Measurements from ENCODE around the gene IL1RL2. TPM values are rescaled to one million over a fixed set of nuclear protein-coding genes. Genes with fewer than 3 reads are reported as not detected.

IL1RL2 gene
- total and polyA plus RNA-seq, 2 of the 8 experiments (the other 6 are each of a cell fraction or from before 2014, with no cell fraction given) = not detected

- Histone ChIP-seq H3K18ac (ENCODE audit: extremely low read depth, low read length) (no peak overlapping the region), H2AK5ac (ENCODE audit: low read depth, low read length) (no peak overlapping the region), H3K79me1 (ENCODE audit: low read depth, low read length) (no peaks in the 10 kb centered on the region), H3K4me3 (ENCODE audit: extremely low read depth in 1 of 4, insufficient read depth in 2 of 4, low read depth in 3 of 4, low read length in 4 of 4) (no peak overlapping the region), H4K5ac (ENCODE audit: insufficient read length, low read depth, low read length) (no peak overlapping the region), H4K91ac (replicated peaks; ENCODE audit: insufficient read length, low read length) (no peak overlapping the region), H2BK5ac (ENCODE audit: low read depth, low read length) (no peak overlapping the region), H3K36me3 (ENCODE audit: control insufficient read depth in 2 of 4, insufficient read depth in 4 of 4, low read length in 3 of 4) (no peaks in the 10 kb centered on the region), H2AFZ (ENCODE audit: low read length) (no peak overlapping the region), H2BK15ac (ENCODE audit: low read length) (no peak overlapping the region), H3K23me2 (ENCODE audit: low read depth, low read length) (no peaks in the 10 kb centered on the region), H2BK20ac (ENCODE audit: low read length) (no peak overlapping the region), H3K14ac (ENCODE audit: insufficient read length) (no peak overlapping the region), H3K27ac (ENCODE audit: low read depth, low read length) (no peak overlapping the region), H3K9me3 (ENCODE audit: insufficient read depth in 2 of 2, low read depth in 1 of 2, low read length in 1 of 2) (no peaks in the 10 kb centered on the region), H3K4ac (replicated peaks; ENCODE audit: insufficient read length, low read depth, low read length) (no peak overlapping the region), H3K4me2 (ENCODE audit: insufficient read depth in 1 of 2, low read depth in 2 of 2, low read length in 2 of 2) (no peak overlapping the region), H3K56ac (replicated peaks; ENCODE audit: insufficient read length, low read depth, low read length) (no peak overlapping the region), H3K79me2 (ENCODE audit: control insufficient read depth in 1 of 2, insufficient read depth in 2 of 2, low read length in 2 of 2) (no peaks in the 10 kb centered on the region), H3K4me1 (replicated peaks in 1 of 4; ENCODE audit: control insufficient read depth in 3 of 4, insufficient read depth in 4 of 4, low read length in 3 of 4) (no peaks in the 10 kb centered on the region), H4K20me1 (replicated peaks in 1 of 2; ENCODE audit: control insufficient read depth in 1 of 2, insufficient read depth in 2 of 2, low read length in 2 of 2) (no peaks in the 10 kb centered on the region), H3K27me3 (replicated peaks in 1 of 4; ENCODE audit: control insufficient read depth in 3 of 4, extremely low read depth in 1 of 4, insufficient read depth in 3 of 4, low read length in 3 of 4) (no peaks in the 10 kb centered on the region), H2BK120ac (replicated peaks; ENCODE audit: low read depth, low read length) (no peak overlapping the region), H3K9ac (replicated peaks in 1 of 4; ENCODE audit: extremely low read depth in 1 of 4, low read depth in 3 of 4, low read length in 3 of 4) (no peak overlapping the region), H2BK12ac (ENCODE audit: low read depth, low read length) (no peak overlapping the region), H3K23ac (ENCODE audit: insufficient read length) (no peak overlapping the region), H4K8ac (ENCODE audit: extremely low read depth, insufficient read depth, low read length) (no peak overlapping the region)
- WGBS, 2 experiments (ENCODE audit: extremely low coverage in 1 of 2, insufficient coverage in 1 of 2, insufficient read length in 1 of 2, insufficient replicate concordance in 2 of 2, low coverage in 1 of 2, low lambda C conversion rate in 2 of 2, missing lambda C conversion rate in 1 of 2) = 69% methylated on average over 1 of the region's 1 CpG; no CpG with 5 or more reads in 1 of the 2 experiments
- FAIRE-seq (no peak), DNase-seq (ENCODE audit: low read depth in 1 of 2, low spot score in 2 of 2) (no peak)
- ChIA-PET POLR2A (ENCODE audit: partially characterized antibody) (no interaction called here), CTCF (ENCODE audit: partially characterized antibody) (interaction anchor here (1.3 kb wide), 1 partner anchor 161 kb away, joined by 4 read pairs; no protein-coding TSS in a partner anchor)
- TF ChIP-seq CBX8 (IDR thresholded peaks at IDR 0.05; ENCODE audit: borderline replicate concordance, low read depth, low read length) (no peak), FOSL1 (IDR thresholded peaks at IDR 0.05; ENCODE audit: insufficient read depth, low read depth, low read length) (no peak), POLR2A (IDR thresholded peaks at IDR 0.05; ENCODE audit: control extremely low read depth in 1 of 2, low read depth in 2 of 2, low read length in 2 of 2) (no peak), KDM4A (IDR thresholded peaks at IDR 0.05; ENCODE audit: low read depth, low read length, severe bottlenecking) (no peak), POLR2AphosphoS5 (IDR thresholded peaks at IDR 0.05; ENCODE audit: low read depth, low read length) (no peak), GABPA (IDR thresholded peaks at IDR 0.05; ENCODE audit: borderline replicate concordance, insufficient read depth, low read length) (no peak), TCF12 (IDR thresholded peaks at IDR 0.05; ENCODE audit: low read depth, low read length) (no peak), CHD1 (IDR thresholded peaks at IDR 0.05; ENCODE audit: low read depth, low read length) (no peak), RAD21 (IDR thresholded peaks at IDR 0.05 in 1 of 2, conservative IDR thresholded peaks at IDR 0.05 in 1 of 2; ENCODE audit: low read depth in 2 of 2, low read length in 2 of 2) (no peak), SP1 (IDR thresholded peaks at IDR 0.05; ENCODE audit: low read depth, low read length) (no peak), MAFK (IDR thresholded peaks at IDR 0.05; ENCODE audit: low read depth, low read length) (no peak), TAF1 (IDR thresholded peaks at IDR 0.05; ENCODE audit: low read depth, low read length) (no peak)
- TF ChIP-seq, protein P1, sequence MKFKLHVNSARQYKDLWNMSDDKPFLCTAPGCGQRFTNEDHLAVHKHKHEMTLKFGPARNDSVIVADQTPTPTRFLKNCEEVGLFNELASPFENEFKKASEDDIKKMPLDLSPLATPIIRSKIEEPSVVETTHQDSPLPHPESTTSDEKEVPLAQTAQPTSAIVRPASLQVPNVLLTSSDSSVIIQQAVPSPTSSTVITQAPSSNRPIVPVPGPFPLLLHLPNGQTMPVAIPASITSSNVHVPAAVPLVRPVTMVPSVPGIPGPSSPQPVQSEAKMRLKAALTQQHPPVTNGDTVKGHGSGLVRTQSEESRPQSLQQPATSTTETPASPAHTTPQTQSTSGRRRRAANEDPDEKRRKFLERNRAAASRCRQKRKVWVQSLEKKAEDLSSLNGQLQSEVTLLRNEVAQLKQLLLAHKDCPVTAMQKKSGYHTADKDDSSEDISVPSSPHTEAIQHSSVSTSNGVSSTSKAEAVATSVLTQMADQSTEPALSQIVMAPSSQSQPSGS (IDR thresholded peaks at IDR 0.05; ENCODE audit: low read length) = no peak
- TF ChIP-seq, protein P2, sequence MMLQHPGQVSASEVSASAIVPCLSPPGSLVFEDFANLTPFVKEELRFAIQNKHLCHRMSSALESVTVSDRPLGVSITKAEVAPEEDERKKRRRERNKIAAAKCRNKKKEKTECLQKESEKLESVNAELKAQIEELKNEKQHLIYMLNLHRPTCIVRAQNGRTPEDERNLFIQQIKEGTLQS (IDR thresholded peaks at IDR 0.05; ENCODE audit: insufficient read depth, low read depth, low read length) = no peak
Observed at GRCh38 chr2:102180687-102180999, 6.2 kb upstream of the IL1RL2 start.
